ENCODE measurements around the gene CFI.

CFI gene

GRCh38 chr4:109729718-109730618 is 71.8 kb downstream of the CFI start, which contains the start of gene PLA2G12A:
TSS of gene PLA2G12A (minus strand) at chr4:109730070. CDS start at chr4:109729809, 261 bp downstream.
- peak; percentile 84 for DNase-seq

- no peak for DNase-seq
These were observed 72.6 kb downstream of the CFI start for GRCh38 chr4:109729117-109729717.

GRCh38 chr4:109728385-109728784 is 73.4 kb downstream of the CFI start:
- no peak for DNase-seq

GRCh38 chr4:109723110-109723509 is 78.7 kb downstream of the CFI start:
- no peak for DNase-seq

- no peak for DNase-seq
These were observed 79.4 kb downstream of the CFI start for GRCh38 chr4:109722357-109722756.

- DNase-seq = no peak
These were observed 80.8 kb downstream of the CFI start for GRCh38 chr4:109721033-109721432.

- DNase-seq = no peak
These were observed 82.2 kb downstream of the CFI start for GRCh38 chr4:109719604-109720003.

- DNase-seq = no peak
These were observed 83.0 kb downstream of the CFI start for GRCh38 chr4:109718759-109719158.

- DNase-seq = no peak
These were observed 88.3 kb downstream of the CFI start for GRCh38 chr4:109713500-109713899.

GRCh38 chr4:109708990-109709389 is 92.8 kb downstream of the CFI start:
- no peak for DNase-seq

GRCh38 chr4:109708435-109708834 is 93.4 kb downstream of the CFI start:
- DNase-seq = no peak

- no peak for DNase-seq
These were observed 98.0 kb downstream of the CFI start for GRCh38 chr4:109703664-109704361.

GRCh38 chr4:109702950-109703663 is 98.7 kb downstream of the CFI start, which contains the start of gene CASP6:
TSS of gene CASP6 (minus strand) at chr4:109703445. CDS start at chr4:109703395, 50 bp downstream.
- DNase-seq = peak; percentile 69

GRCh38 chr4:109701566-109702410 is 100.0 kb downstream of the CFI start:
- no peak for DNase-seq

- DNase-seq = no peak
These were observed 102.1 kb downstream of the CFI start for GRCh38 chr4:109699553-109700225.

- no peak for DNase-seq
These were observed 103.1 kb downstream of the CFI start for GRCh38 chr4:109698656-109699055.

- no peak for DNase-seq
These were observed 110.3 kb downstream of the CFI start for GRCh38 chr4:109691411-109691920.

Measured in NCI-H345 (cell line).